GM12878 (cell line): ENCODE measurements around the gene SPAG16. TPM values are rescaled to one million over a fixed set of nuclear protein-coding genes. Genes with fewer than 3 reads are reported as not detected.

Source experiments
- ATAC-seq: fragments of 200-7000 bp; cut with Tn5 transposase; 3 replicates; pipeline ENCODE4 v1.9.1; 2020; ENCODE audit warnings: mild to moderate bottlenecking, moderate library complexity
- BruUV-seq: library from RNA; stranded (reverse); fragments of 400-500 nt; replicated peaks from 2 replicates; lab custom pipeline; 2021; lab: Mats Ljungman, UMichigan
- CTCF ChIA-PET: fragments of 300-600 bp; sonication (Branson Sonifier 250); formaldehyde crosslinking; extraction: SDS; loops from one replicate; lab custom pipeline; 2021; ENCODE audit warnings: inconsistent platforms; lab: Yijun Ruan, JAX
- POLR2A ChIA-PET: fragments of 350-600 bp; formaldehyde crosslinking; extraction: SDS; loops from one replicate; lab custom pipeline; 2021; ENCODE audit warnings: inconsistent platforms; lab: Charles Lee
- RAD21 ChIA-PET: fragments of 300-600 bp; sonication (Branson Sonifier 250); formaldehyde crosslinking; loops from one replicate; lab custom pipeline; 2023; ENCODE audit warnings: antibody characterized with exemption; ENCODE audit not compliant: unreplicated experiment; lab: Charles Lee
- SMC1A ChIA-PET: fragments of 300-600 bp; sonication (Branson Sonifier 250); formaldehyde crosslinking; loops from one replicate; lab custom pipeline; 2023; ENCODE audit not compliant: unreplicated experiment, uncharacterized antibody; lab: Charles Lee
- DNase-seq: peaks from one replicate; pipeline ENCODE4 v3.0.0-alpha.2; 2011; ENCODE audit warnings: low read depth, low spot score
- FAIRE-seq: peaks from 3 replicates; lab custom pipeline; 2011; peaks lifted over from hg19 to GRCh38; lab: Jason Lieb, UNC
- H2AFZ ChIP-seq: 2 replicates; pipeline ENCODE4 v1.6.0; 2011; ENCODE audit warnings: low read depth, low read length, control low read depth; ENCODE audit not compliant: control insufficient read depth
- H3K27ac ChIP-seq: 2 replicates; pipeline ENCODE4 v1.5.1; 2011; ENCODE audit warnings: control low read depth; ENCODE audit not compliant: control insufficient read depth, insufficient read depth
- H3K27me3 ChIP-seq, 2 experiments: replicated peaks in 1 of 2; 2 replicates each; pipeline versions ENCODE4 v1.6.0 to v1.6.1; 2011; ENCODE audit warnings: low read length in 1 of 2; ENCODE audit not compliant: control insufficient read depth in 2 of 2, insufficient read depth in 2 of 2
- H3K36me3 ChIP-seq, 2 experiments: 2 replicates each; pipeline ENCODE4 v1.5.1; 2011; ENCODE audit warnings: low read length in 1 of 2; ENCODE audit not compliant: control insufficient read depth in 2 of 2, insufficient read depth in 2 of 2
- H3K4me1 ChIP-seq: 2 replicates; pipeline ENCODE4 v1.6.1; 2011; ENCODE audit warnings: mild to moderate bottlenecking, low read length, moderate library complexity, mixed read lengths; ENCODE audit not compliant: control insufficient read depth, insufficient read depth
- H3K4me2 ChIP-seq: 2 replicates; pipeline ENCODE4 v1.6.0; 2011; ENCODE audit warnings: control low read depth; ENCODE audit not compliant: control insufficient read depth, insufficient read depth
- H3K4me3 ChIP-seq: fragments of 200-600 bp; sonication (generic); 2 replicates; pipeline ENCODE4 v1.5.1; 2016
- H3K79me2 ChIP-seq: 2 replicates; pipeline ENCODE4 v1.6.0; 2011; ENCODE audit warnings: low read length; ENCODE audit not compliant: control insufficient read depth, insufficient read depth
- H3K9ac ChIP-seq: 2 replicates; pipeline ENCODE4 v1.8.0; 2011; ENCODE audit warnings: low read length, control low read depth, mixed read lengths; ENCODE audit not compliant: control insufficient read depth, insufficient read depth
- H3K9me3 ChIP-seq: replicated peaks from 3 replicates; pipeline ENCODE4 v1.5.1; 2011; ENCODE audit warnings: mild to moderate bottlenecking, low read length; ENCODE audit not compliant: control insufficient read depth, insufficient read depth
- H4K20me1 ChIP-seq: 2 replicates; pipeline ENCODE4 v1.6.0; 2011; ENCODE audit not compliant: control insufficient read depth, insufficient read depth
- CREM ChIP-seq: IDR thresholded peaks from 2 replicates; pipeline ENCODE4 v1.6.1; 2014; ENCODE audit warnings: antibody characterized with exemption, low read depth
- KDM1A ChIP-seq: fragments of 200-600 bp; sonication (generic); IDR thresholded peaks from 2 replicates; pipeline ENCODE4 v1.6.1; 2016; ENCODE audit warnings: borderline replicate concordance
- MAX ChIP-seq: IDR thresholded peaks from 2 replicates; pipeline ENCODE4 v1.6.1; 2012; ENCODE audit warnings: low read depth, low read length, improper control_type of control experiment
- MTA2 ChIP-seq: fragments of 450-650 bp; IDR thresholded peaks from 2 replicates; pipeline ENCODE4 v1.6.1; 2016; ENCODE audit warnings: low read depth, mild to moderate bottlenecking, moderate library complexity
- RELA ChIP-seq: fragments of 450-650 bp; IDR thresholded peaks from 2 replicates; pipeline ENCODE4 v1.8.0; 2014; ENCODE audit warnings: borderline replicate concordance; ENCODE audit not compliant: partially characterized antibody
- ZNF592 ChIP-seq: fragments of 450-650 bp; IDR thresholded peaks from 2 replicates; pipeline ENCODE4 v1.6.1; 2017; ENCODE audit warnings: mild to moderate bottlenecking, moderate library complexity
- WGBS: methylation state at CpG from one replicate; pipeline ENCODE4 v1.1.6; 2016; ENCODE audit warnings: low lambda C conversion rate; ENCODE audit not compliant: insufficient replicate concordance, insufficient coverage; ENCODE audit errors: missing lambda C conversion rate; 5-methylcytosine and 5-hydroxymethylcytosine counted together
- in situ Hi-C: fragments of 300-500 bp; cut with MboI; formaldehyde crosslinking; loops from 9 replicates; pipeline ENCODE4 v1.14.3; 2018; ENCODE audit warnings: mixed read lengths
- intact Hi-C: fragments of 100-400 bp; cut with micrococcal nuclease; formaldehyde crosslinking; loops from one replicate; pipeline ENCODE4 v1.14.2; 2022; ENCODE audit not compliant: unreplicated experiment
- polyA plus RNA-seq, 11 experiments: library from polyadenylated mRNA; depleted of rRNA in 4 of 11; unstranded in 6 of 11; stranded (reverse) in 5 of 11; fragments of >200 nt; fragmentation: Nextera tagmentation in 4 of 11; fragmentation: Illumina TruSeq in 1 of 11; extraction: Ambion mirVana in 4 of 11; extraction: Trizol in 1 of 11; gene quantifications; 1 replicate in 1 of 11; 2 replicates in 10 of 11; pipeline versions ENCODE4 v1.2.1 to v1.2.3, GENCODE V29; 2011 to 2016; ENCODE audit warnings: inconsistent platforms in 2 of 11, missing spikeins in 2 of 11, low read depth in 1 of 11
- total RNA-seq, 4 experiments: library from RNA; depleted of rRNA in 3 of 4; stranded (reverse); fragments of >200 nt in 3 of 4; fragmentation: Illumina TruSeq in 1 of 4; extraction: Trizol in 1 of 4; gene quantifications; 2 replicates each; pipeline versions ENCODE4 v1.2.1 to v1.2.3, GENCODE V29; 2013 to 2021

Gene SPAG16
- total and polyA plus RNA-seq, 10 of the 15 experiments (the other 5 are each of a cell fraction or from before 2014, with no cell fraction given), result 6.0 to 25.0 (median 15.2) TPM

- H3K27ac ChIP-seq, result no peak overlapping the region
- no peaks in the 10 kb centered on the region for H3K4me1 ChIP-seq
- no peak overlapping the region for H3K4me3 ChIP-seq
- TF ChIP-seq MTA2 (no peak), KDM1A (no peak), RELA (no peak)
- WGBS, result 0% methylated on average over 1 of the region's 1 CpG
- no TSS peak for BruUV-seq
- SMC1A ChIA-PET, result interaction anchor here (1.1 kb wide), 1 partner anchor 92 kb away, joined by 3 read pairs; no protein-coding TSS in a partner anchor
- no peak for ATAC-seq
- no peaks in the 10 kb centered on the region for H3K36me3 ChIP-seq
- no peak overlapping the region for H3K4me2 ChIP-seq
- H3K27me3 ChIP-seq, result no peaks in the 10 kb centered on the region
- FAIRE-seq, result no peak
- intact Hi-C loops, result no loop called here
- no peaks in the 10 kb centered on the region for H3K9me3 ChIP-seq
- no peak overlapping the region for H3K9ac ChIP-seq
- no peak overlapping the region for H2AFZ ChIP-seq
- RAD21 ChIA-PET, result no interaction called here
- CTCF ChIA-PET, result no interaction called here
- no peak for DNase-seq
- H3K79me2 ChIP-seq, result no peaks in the 10 kb centered on the region
- POLR2A ChIA-PET, result no interaction called here
- H4K20me1 ChIP-seq, result no peaks in the 10 kb centered on the region
- in situ Hi-C loops, result no loop called here
These were observed 1128.4 kb downstream of the SPAG16 start for GRCh38 chr2:214412679-214413078.

- FAIRE-seq, result no peak
- CTCF ChIA-PET, result no interaction called here
- H3K9ac ChIP-seq, result no peak overlapping the region
- no TSS peak for BruUV-seq
- 80% methylated on average over 4 of the region's 4 CpGs for WGBS
- in situ Hi-C loops (no loop called here), intact Hi-C loops (no loop called here)
- POLR2A ChIA-PET, result no interaction called here
- H3K36me3 ChIP-seq, result no peaks in the 10 kb centered on the region
- TF ChIP-seq CREM (no peak), MAX (no peak), ZNF592 (no peak)
- H3K9me3 ChIP-seq, result no peaks in the 10 kb centered on the region
- no peaks in the 10 kb centered on the region for H3K4me1 ChIP-seq
- SMC1A ChIA-PET, result no interaction called here
- H3K27ac ChIP-seq, result no peak overlapping the region
- RAD21 ChIA-PET, result no interaction called here
- no peaks in the 10 kb centered on the region for H4K20me1 ChIP-seq
- H3K27me3 ChIP-seq, result no peaks in the 10 kb centered on the region
- ATAC-seq, result no peak
- H3K4me2 ChIP-seq, result no peak overlapping the region
- no peak overlapping the region for H2AFZ ChIP-seq
- no peaks in the 10 kb centered on the region for H3K79me2 ChIP-seq
- no peak for DNase-seq
- H3K4me3 ChIP-seq, result no peak overlapping the region
These were observed 1152.2 kb downstream of the SPAG16 start for GRCh38 chr2:214436470-214436869.
